HL-60 (cell line): ENCODE measurements around the gene AGO3.

Source experiments
- DNase-seq, 2 experiments: peaks; one replicate each; pipeline ENCODE4 v3.0.0-alpha.2; 2010 to 2020; ENCODE audit warnings: low read depth in 1 of 2, low spot score in 1 of 2
- H3K27ac ChIP-seq: fragments of 250-450 bp; sonication (Bioruptor Pico); replicated peaks from 2 replicates; pipeline ENCODE4 v1.5.1; 2020; ENCODE audit warnings: mild to moderate bottlenecking, moderate library complexity
- H3K27me3 ChIP-seq: fragments of 250-450 bp; sonication (Bioruptor Pico); 2 replicates; pipeline ENCODE4 v1.5.1; 2021; ENCODE audit warnings: mild to moderate bottlenecking, moderate library complexity; ENCODE audit not compliant: insufficient read depth, poor library complexity, severe bottlenecking
- H3K4me3 ChIP-seq: replicated peaks from 2 replicates; pipeline ENCODE4 v1.5.1; 2011; ENCODE audit warnings: mild to moderate bottlenecking, control low read depth, low read length; ENCODE audit not compliant: insufficient read depth
- CTCF ChIP-seq: IDR thresholded peaks from one replicate; pipeline ENCODE4 v1.5.1; 2011; ENCODE audit warnings: low read length, control low read depth, inconsistent platforms; ENCODE audit not compliant: insufficient read depth
- GABPA ChIP-seq: IDR thresholded peaks from 2 replicates; pipeline ENCODE4 v1.6.1; 2012; ENCODE audit warnings: low read depth
- POLR2AphosphoS5 ChIP-seq: IDR thresholded peaks from 2 replicates; pipeline ENCODE4 v1.6.1; 2012; ENCODE audit warnings: low read depth
- REST ChIP-seq: IDR thresholded peaks from 2 replicates; pipeline ENCODE4 v1.6.1; 2012; ENCODE audit warnings: low read depth; ENCODE audit not compliant: insufficient replicate concordance
- SPI1 ChIP-seq: IDR thresholded peaks from 2 replicates; pipeline ENCODE4 v1.6.1; 2012; ENCODE audit warnings: low read depth, mild to moderate bottlenecking, borderline replicate concordance

The AGO3 gene

GRCh38 chr1:36062315-36062714 is 131.4 kb downstream of the AGO3 start:
- Histone ChIP-seq H3K27ac (no peak overlapping the region), H3K27me3 (no peaks in the 10 kb centered on the region), H3K4me3 (no peak overlapping the region)
- no peak for DNase-seq
- TF ChIP-seq SPI1 (no peak), POLR2AphosphoS5 (no peak), REST (no peak), CTCF (no peak), GABPA (no peak)

- TF ChIP-seq REST: no peak
- TF ChIP-seq GABPA: no peak
- TF ChIP-seq CTCF: no peak
- Histone ChIP-seq H3K27me3 (no peaks in the 10 kb centered on the region), H3K27ac (no peak overlapping the region), H3K4me3 (no peak overlapping the region)
- no peak for DNase-seq
Observed at GRCh38 chr1:36067871-36068270, 137.0 kb downstream of the AGO3 start.

GRCh38 chr1:36068866-36069265 is 138.0 kb downstream of the AGO3 start:
- TF ChIP-seq SPI1 (no peak), REST (no peak), POLR2AphosphoS5 (no peak), CTCF (no peak), GABPA (no peak)
- Histone ChIP-seq H3K27me3 (no peaks in the 10 kb centered on the region), H3K4me3 (no peak overlapping the region), H3K27ac (no peak overlapping the region)
- DNase-seq: no peak
